BLaER1 treated with 17β-estradiol and CSF1 and Interleukin-3, amounts not matched to agents 10 nM and 100 nM (cell line): Measurements from ENCODE around the gene GIMAP5.

Experiments used
- H3K27ac ChIP-seq, 11 experiments: shearing (Covaris generic); formaldehyde crosslinking; 2 replicates each; pipeline ENCODE4 v1.8.1; 2022
- H3K27me3 ChIP-seq, 11 experiments: shearing (Covaris generic); formaldehyde crosslinking; 2 replicates each; pipeline ENCODE4 v1.8.1; 2022
- H3K36me3 ChIP-seq, 11 experiments: shearing (Covaris generic); formaldehyde crosslinking; 2 replicates each; pipeline ENCODE4 v1.8.1; 2022
- H3K4me1 ChIP-seq, 10 experiments: shearing (Covaris generic); formaldehyde crosslinking; 2 replicates each; pipeline ENCODE4 v1.8.1; 2022
- H3K4me2 ChIP-seq, 11 experiments: shearing (Covaris generic); formaldehyde crosslinking; 2 replicates each; pipeline ENCODE4 v1.8.1; 2022
- H3K4me3 ChIP-seq, 10 experiments: shearing (Covaris generic); formaldehyde crosslinking; 2 replicates each; pipeline ENCODE4 v1.8.1; 2022
- H3K9ac ChIP-seq, 11 experiments: shearing (Covaris generic); formaldehyde crosslinking; 2 replicates each; pipeline ENCODE4 v1.8.1; 2022
- H3K9me3 ChIP-seq, 11 experiments: shearing (Covaris generic); formaldehyde crosslinking; replicated peaks in 1 of 11; 2 replicates each; pipeline ENCODE4 v1.8.1; 2022
- H4K20me1 ChIP-seq, 11 experiments: shearing (Covaris generic); formaldehyde crosslinking; 2 replicates each; pipeline ENCODE4 v1.8.1; 2022
- Cebpa-rat ChIP-seq, 11 experiments: shearing (Covaris generic); IDR thresholded peaks; 2 replicates each; pipeline ENCODE4 v1.8.1; 2022

Gene GIMAP5

DNA sequence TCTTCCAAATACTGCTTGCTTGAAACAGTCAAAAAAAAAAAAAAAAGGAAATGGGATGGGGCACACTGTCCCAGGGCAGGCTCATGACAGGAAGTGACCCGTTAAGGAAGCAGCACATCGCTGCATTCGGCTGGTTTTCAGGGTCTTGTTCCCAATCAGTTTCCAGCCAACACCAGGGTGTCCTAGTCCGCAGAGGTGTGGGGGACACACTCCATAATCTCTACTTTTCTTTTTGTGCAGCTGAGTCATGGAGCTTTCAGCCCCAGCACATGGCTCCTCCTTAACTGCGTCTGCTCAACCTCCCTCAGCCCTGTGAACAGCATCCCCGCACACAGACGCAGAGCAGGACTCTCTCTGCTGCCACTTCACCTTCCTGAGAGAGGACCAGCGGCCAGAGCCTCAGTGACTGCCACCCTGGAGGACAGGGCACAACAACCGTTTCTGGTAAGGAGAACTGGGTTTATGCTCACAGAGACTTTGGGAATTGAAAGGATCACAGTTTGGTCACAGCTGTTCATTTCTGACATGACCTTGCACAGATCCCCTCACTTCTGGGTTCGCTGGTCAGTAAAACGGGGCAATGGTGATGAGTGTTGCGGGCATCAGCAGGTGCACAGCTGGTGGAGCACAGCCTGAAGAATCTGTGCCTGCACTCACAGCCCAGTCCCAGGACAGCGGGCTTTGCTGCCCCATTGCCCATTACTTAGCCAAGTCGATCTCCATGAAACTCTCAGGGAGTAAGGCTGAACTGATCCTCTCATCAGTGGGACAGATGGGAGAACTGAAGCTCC, at the start of gene GIMAP5:
GIMAP5 (plus strand) TSS at position 154 of the 791 bp plus-strand sequence. CDS start 3,467 bp downstream, outside the sequence.
- Histone ChIP-seq H3K36me3 (peaks cover 0 to 30% (median 0%) of the 10 kb centered on the region in 11 experiments; a peak in 6 of 22 replicates), H3K4me3 (peak within 1 kb of the TSS in 6 of 10 experiments; percentile 7 to 67 (median 58); a peak in 11 of 20 replicates), H3K27me3 (no peaks in the 10 kb centered on the region), H3K27ac (peak within 1 kb of the TSS in 5 of 11 experiments; percentile 0 to 58 (median 54); a peak in 5 of 22 replicates), H4K20me1 (peaks cover 0 to 33% (median 0%) of the 10 kb centered on the region in 11 experiments; a peak in 2 of 22 replicates), H3K4me2 (peak within 1 kb of the TSS; percentile 51 to 88 (median 72)), H3K4me1 (peaks cover 11 to 68% (median 14%) of the 10 kb centered on the region in 10 experiments), H3K9ac (peak within 1 kb of the TSS in 5 of 11 experiments; percentile 31 to 80 (median 57); a peak in 9 of 22 replicates), H3K9me3 (peaks cover 0 to 10% (median 4%) of the 10 kb centered on the region in 11 experiments; a peak in 7 of 22 replicates)
- TF ChIP-seq Cebpa-rat (IDR thresholded peaks at IDR 0.05) = no peak

DNA sequence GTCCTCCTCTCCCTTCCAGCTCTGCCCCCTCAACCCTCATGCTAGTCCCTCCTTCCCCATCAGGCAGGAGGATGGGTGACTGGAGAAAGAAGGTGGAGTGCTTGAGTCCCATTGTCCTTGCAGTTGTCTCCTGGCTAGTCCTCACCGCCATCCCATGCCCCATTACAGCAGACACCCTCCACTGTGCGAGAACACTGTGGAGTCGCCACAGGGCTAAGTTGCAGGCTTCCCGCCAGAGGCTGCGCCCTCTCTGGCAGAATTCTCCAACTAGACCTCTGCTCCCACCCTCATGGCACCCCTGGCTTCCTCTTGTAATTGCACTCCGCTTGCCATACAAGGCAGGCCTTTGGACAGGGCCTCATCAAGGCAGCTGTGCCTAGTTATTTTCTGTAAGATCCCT, 48.6 kb upstream of the GIMAP5 start:
- Histone ChIP-seq H3K4me3 (0 out of 20 replicates have a peak overlapping the region, but pooled peaks of 1 of the 10 experiments have one; percentile 6), H3K9ac (no peak overlapping the region), H3K27me3 (no peaks in the 10 kb centered on the region), H3K4me2 (peak overlapping the region in 2 of 11 experiments; percentile 97; a peak in 5 of 22 replicates), H3K9me3 (peaks cover 41 to 59% (median 52%) of the 10 kb centered on the region in 11 experiments), H3K36me3 (peaks cover 51 to 57% (median 54%) of the 10 kb centered on the region in 11 experiments), H3K4me1 (peaks cover 21 to 53% (median 29%) of the 10 kb centered on the region in 10 experiments), H4K20me1 (no peaks in the 10 kb centered on the region), H3K27ac (no peak overlapping the region)
- TF ChIP-seq Cebpa-rat (IDR thresholded peaks at IDR 0.05) = no peak

DNA sequence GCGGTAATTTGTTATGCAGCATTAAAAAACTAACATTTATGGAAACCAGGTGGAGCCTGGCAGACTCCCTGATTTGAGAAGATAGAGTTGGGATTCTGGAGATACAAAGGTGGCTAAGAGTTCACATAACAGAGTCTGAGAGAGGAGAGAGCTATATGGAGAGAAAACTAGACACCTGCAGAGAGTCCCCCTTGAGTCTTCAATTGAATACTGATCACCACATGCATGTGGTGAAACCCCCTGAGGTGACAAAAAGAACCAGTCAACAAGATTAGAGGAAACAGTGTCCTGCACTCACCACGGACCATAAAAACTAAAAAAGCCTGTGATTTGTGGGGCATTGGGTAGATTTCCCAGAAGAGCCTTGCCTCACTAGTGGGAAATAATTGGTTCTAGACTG, 41.6 kb upstream of the GIMAP5 start:
- TF ChIP-seq Cebpa-rat (IDR thresholded peaks at IDR 0.05) = no peak
- Histone ChIP-seq H3K27ac (no peak overlapping the region), H3K4me2 (no peak overlapping the region), H3K9ac (no peak overlapping the region), H3K4me3 (no peak overlapping the region), H3K27me3 (no peaks in the 10 kb centered on the region), H3K36me3 (peaks cover 23 to 42% (median 30%) of the 10 kb centered on the region in 11 experiments), H3K4me1 (no peaks in the 10 kb centered on the region), H4K20me1 (no peaks in the 10 kb centered on the region), H3K9me3 (peaks cover 70 to 90% (median 77%) of the 10 kb centered on the region in 11 experiments)

DNA sequence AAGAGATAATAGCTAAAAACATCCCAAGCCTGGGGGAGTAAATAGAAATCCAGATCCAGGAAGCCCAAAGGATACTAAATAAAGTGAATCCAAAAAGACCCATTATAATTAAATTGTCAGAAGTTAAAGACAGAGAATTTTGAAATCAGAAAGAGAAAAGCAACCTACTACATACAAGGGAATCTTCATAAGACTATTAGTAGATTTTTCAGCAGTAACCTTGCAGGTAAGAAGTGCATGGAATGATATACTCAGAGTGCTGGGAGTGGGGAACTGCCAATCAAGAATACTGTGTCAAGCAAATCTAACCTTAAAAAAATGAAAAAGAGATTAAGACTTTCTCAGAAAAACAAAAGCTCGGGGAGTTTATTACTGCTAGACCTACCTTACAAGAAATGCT, 34.0 kb upstream of the GIMAP5 start:
- no peaks in the 10 kb centered on the region for H3K4me1 ChIP-seq
- H3K9me3 ChIP-seq = peaks cover 55 to 83% (median 68%) of the 10 kb centered on the region in 11 experiments
- no peak for TF ChIP-seq Cebpa-rat (IDR thresholded peaks at IDR 0.05)
- H3K4me2 ChIP-seq = no peak overlapping the region
- H4K20me1 ChIP-seq = no peaks in the 10 kb centered on the region
- H3K36me3 ChIP-seq = peaks cover 0 to 10% (median 3%) of the 10 kb centered on the region in 11 experiments; a peak in 3 of 22 replicates
- H3K27ac ChIP-seq = no peak overlapping the region
- no peak overlapping the region for H3K9ac ChIP-seq
- no peak overlapping the region for H3K4me3 ChIP-seq
- H3K27me3 ChIP-seq = no peaks in the 10 kb centered on the region

DNA sequence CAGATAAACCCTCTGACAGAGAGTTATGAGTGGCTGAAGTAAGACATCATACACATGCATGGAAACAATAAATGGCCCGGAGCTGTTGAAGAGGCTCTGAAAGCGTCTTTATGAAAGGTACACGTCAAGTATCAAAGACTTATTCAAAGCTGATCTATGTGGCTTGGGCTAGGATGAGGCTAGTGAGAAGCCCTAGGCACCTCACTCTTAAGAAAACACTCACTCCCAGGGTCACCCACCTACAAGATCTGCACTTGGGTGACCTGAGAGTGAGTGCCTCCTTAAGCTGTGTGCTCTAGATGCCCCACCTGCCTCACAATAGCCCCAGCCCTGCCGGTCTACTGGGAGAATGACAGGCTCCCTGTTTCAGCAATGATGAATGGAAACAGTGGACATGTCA, 21.9 kb upstream of the GIMAP5 start:
- H3K9me3 ChIP-seq = peaks cover 14 to 27% (median 18%) of the 10 kb centered on the region in 11 experiments
- H3K4me3 ChIP-seq = no peak overlapping the region
- H3K9ac ChIP-seq = no peak overlapping the region
- H3K36me3 ChIP-seq = peaks cover 0 to 17% (median 0%) of the 10 kb centered on the region in 11 experiments; a peak in 5 of 22 replicates
- peaks cover 14 to 36% (median 17%) of the 10 kb centered on the region in 10 experiments for H3K4me1 ChIP-seq
- H3K4me2 ChIP-seq = peak overlapping the region in 5 of 11 experiments; percentile 66 to 97 (median 83); a peak in 6 of 22 replicates
- H4K20me1 ChIP-seq = 0 out of 22 replicates have a peak, but pooled peaks cover 0 to 4% (median 0%) of the 10 kb centered on the region in 11 experiments
- H3K27ac ChIP-seq = no peak overlapping the region
- no peaks in the 10 kb centered on the region for H3K27me3 ChIP-seq
- TF ChIP-seq Cebpa-rat (IDR thresholded peaks at IDR 0.05) = no peak

DNA sequence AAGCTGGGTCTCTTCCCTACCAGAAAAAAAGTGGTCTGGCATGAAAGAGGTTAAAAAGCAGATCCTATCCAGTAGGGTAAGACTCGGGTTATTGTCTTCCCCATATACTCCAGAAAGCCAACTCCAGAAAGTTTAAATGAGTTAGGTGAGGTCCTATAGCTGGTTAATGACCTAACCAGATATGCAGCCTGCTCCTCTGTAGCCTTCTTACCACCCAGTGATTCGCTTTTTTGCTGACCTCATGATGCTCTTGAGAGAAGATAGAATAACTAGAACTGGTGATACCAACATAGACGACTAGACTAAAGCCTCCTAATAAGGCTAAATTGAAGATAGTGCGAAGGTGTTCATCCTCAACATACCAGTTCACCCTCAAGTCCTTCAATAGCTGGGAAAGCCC, 21.5 kb upstream of the GIMAP5 start:
- peak overlapping the region in 1 of 10 experiments; percentile 61; a peak in 1 of 20 replicates for H3K4me3 ChIP-seq
- peaks cover 14 to 36% (median 17%) of the 10 kb centered on the region in 10 experiments for H3K4me1 ChIP-seq
- H3K9me3 ChIP-seq = peaks cover 14 to 31% (median 18%) of the 10 kb centered on the region in 11 experiments
- H3K9ac ChIP-seq = no peak overlapping the region; a peak in 2 of 22 replicates
- H3K36me3 ChIP-seq = peaks cover 0 to 22% (median 0%) of the 10 kb centered on the region in 11 experiments; a peak in 5 of 22 replicates
- 0 out of 22 replicates have a peak, but pooled peaks cover 0 to 7% (median 0%) of the 10 kb centered on the region in 11 experiments for H4K20me1 ChIP-seq
- H3K27ac ChIP-seq = peak overlapping the region in 6 of 11 experiments; percentile 16 to 63 (median 34); a peak in 9 of 22 replicates
- TF ChIP-seq Cebpa-rat (IDR thresholded peaks at IDR 0.05) = no peak
- peak overlapping the region; percentile 66 to 97 (median 81) for H3K4me2 ChIP-seq
- no peaks in the 10 kb centered on the region for H3K27me3 ChIP-seq

DNA sequence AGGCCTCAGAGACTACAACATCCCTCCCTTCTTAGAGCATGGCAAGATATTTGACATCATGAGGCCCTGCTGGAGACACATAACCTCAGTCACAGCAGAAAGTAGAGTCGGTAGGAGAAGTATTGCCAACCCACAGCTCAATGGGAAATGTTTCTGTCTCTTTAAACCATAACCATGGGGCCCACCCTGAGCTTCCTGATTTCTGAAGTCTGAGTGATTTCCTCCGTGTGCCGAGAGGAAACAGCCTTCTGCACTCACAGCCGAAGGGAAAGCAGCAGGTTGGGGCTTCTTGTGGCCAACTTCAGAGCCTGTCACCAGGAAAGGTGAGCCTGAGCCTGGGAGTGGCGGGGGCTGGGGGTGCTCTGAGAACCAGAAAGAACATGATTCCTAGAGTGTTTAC, 20.9 kb upstream of the GIMAP5 start, which contains the start of gene GIMAP1:
GIMAP1 (plus strand) TSS at position 246 of the 400 bp plus-strand sequence. CDS start 2,435 bp downstream, outside the sequence.
- H3K9ac ChIP-seq = peak within 1 kb of the TSS in 9 of 11 experiments; percentile 10 to 81 (median 36); a peak in 14 of 22 replicates
- H3K27ac ChIP-seq = peak within 1 kb of the TSS in 7 of 11 experiments; percentile 12 to 63 (median 30); a peak in 9 of 22 replicates
- TF ChIP-seq Cebpa-rat (IDR thresholded peaks at IDR 0.05) = no peak
- peaks cover 14 to 36% (median 17%) of the 10 kb centered on the region in 10 experiments for H3K4me1 ChIP-seq
- H3K9me3 ChIP-seq = peaks cover 14 to 31% (median 18%) of the 10 kb centered on the region in 11 experiments
- H3K36me3 ChIP-seq = peaks cover 0 to 28% (median 0%) of the 10 kb centered on the region in 11 experiments; a peak in 5 of 22 replicates
- 0 out of 22 replicates have a peak, but pooled peaks cover 0 to 7% (median 0%) of the 10 kb centered on the region in 11 experiments for H4K20me1 ChIP-seq
- no peaks in the 10 kb centered on the region for H3K27me3 ChIP-seq
- peak within 1 kb of the TSS in 6 of 10 experiments; percentile 13 to 72 (median 58); a peak in 11 of 20 replicates for H3K4me3 ChIP-seq
- peak within 1 kb of the TSS; percentile 66 to 97 (median 81) for H3K4me2 ChIP-seq

DNA sequence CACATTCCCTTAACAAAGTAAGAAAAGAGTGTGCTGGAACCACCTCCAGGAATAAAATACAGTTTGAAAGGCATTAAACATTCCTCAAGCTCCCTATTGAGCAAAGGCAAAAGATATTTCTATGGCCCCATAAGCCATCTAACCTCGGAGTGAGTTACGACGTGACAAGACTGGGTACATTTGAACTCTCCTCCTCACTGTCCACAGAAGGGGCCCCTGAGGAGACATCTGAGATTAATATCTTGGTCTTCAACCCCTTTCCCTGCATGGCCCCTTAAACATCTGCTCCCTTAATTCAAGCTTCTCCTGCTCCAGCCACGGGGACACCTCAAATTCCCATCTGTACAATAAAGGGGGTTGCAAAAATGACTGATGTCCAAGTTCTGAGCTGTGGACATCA, 20.3 kb upstream of the GIMAP5 start:
- no peak for TF ChIP-seq Cebpa-rat (IDR thresholded peaks at IDR 0.05)
- peaks cover 14 to 31% (median 18%) of the 10 kb centered on the region in 11 experiments for H3K9me3 ChIP-seq
- H3K27ac ChIP-seq = peak overlapping the region in 4 of 11 experiments; percentile 18 to 63 (median 40); a peak in 5 of 22 replicates
- peaks cover 0 to 34% (median 0%) of the 10 kb centered on the region in 11 experiments; a peak in 5 of 22 replicates for H3K36me3 ChIP-seq
- H4K20me1 ChIP-seq = peaks cover 0 to 7% (median 0%) of the 10 kb centered on the region in 11 experiments; a peak in 1 of 22 replicates
- peak overlapping the region in 7 of 11 experiments; percentile 24 to 81 (median 43); a peak in 12 of 22 replicates for H3K9ac ChIP-seq
- peaks cover 14 to 36% (median 17%) of the 10 kb centered on the region in 10 experiments for H3K4me1 ChIP-seq
- H3K4me2 ChIP-seq = peak overlapping the region; percentile 66 to 97 (median 81)
- H3K27me3 ChIP-seq = no peaks in the 10 kb centered on the region
- H3K4me3 ChIP-seq = peak overlapping the region in 6 of 10 experiments; percentile 13 to 72 (median 58); a peak in 10 of 20 replicates
